Caki2 (cell line): ENCODE results near the gene LYZL2. TPM values are rescaled to one million over a fixed set of nuclear protein-coding genes. Genes with fewer than 3 reads are reported as not detected.
"Not testable (repeated sequence)": the region's sequence is repeated elsewhere in the genome, so short reads cannot be mapped to it uniquely, and the experiment has no call there.

Source experiments
- DNase-seq: peaks from one replicate; pipeline ENCODE4 v3.0.0-alpha.2; 2015; ENCODE audit warnings: low read depth
- in situ Hi-C: cut with HindIII; loops from 2 replicates; pipeline ENCODE4 v1.10.0; 2016; ENCODE audit warnings: low sequenced_read_pairs, low pct_unique_long_range_greater_than_20kb, mixed read lengths
- total RNA-seq: library from RNA; depleted of rRNA; stranded (reverse); fragments of >200 nt; shearing (Covaris generic); gene quantifications from 2 replicates; pipeline ENCODE4 v1.2.3, GENCODE V29; 2014; ENCODE audit warnings: low replicate concordance; rRNA removed

LYZL2 gene
- total RNA-seq: not detected in 2 replicates

DNA sequence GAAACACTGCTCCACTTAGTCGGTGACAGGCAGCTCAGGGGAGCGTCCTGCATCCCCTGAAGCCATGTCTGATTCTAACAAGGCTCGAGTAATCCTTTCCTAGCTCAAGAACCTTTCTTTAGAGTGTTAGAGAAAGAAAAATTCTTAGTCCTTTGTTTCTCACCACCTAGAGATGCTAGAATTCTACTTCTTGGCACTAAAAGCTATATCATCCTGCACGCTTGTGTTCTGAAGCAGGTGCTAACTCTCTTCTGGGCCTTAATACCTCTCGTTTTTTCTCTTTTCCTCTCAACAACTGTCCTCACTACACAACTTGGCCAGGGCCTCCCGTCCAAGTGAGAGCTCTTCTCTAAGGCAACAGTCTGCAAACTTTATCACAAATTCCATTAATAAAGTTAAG lies at the start of gene LYZL2:
Gene LYZL2 (minus strand): TSS at position 101 of the 400 bp plus-strand sequence. CDS start 2,838 bp downstream, outside the sequence.
- DNase-seq: no peak
- in situ Hi-C loops: no loop called here

- DNase-seq, in situ Hi-C loops: not testable (repeated sequence)
Measured at GRCh38 chr10:30677616-30678015, 48.1 kb upstream of the LYZL2 start.

- in situ Hi-C loops: not testable (repeated sequence)
Measured at GRCh38 chr10:30677146-30677545, 47.6 kb upstream of the LYZL2 start.

DNA sequence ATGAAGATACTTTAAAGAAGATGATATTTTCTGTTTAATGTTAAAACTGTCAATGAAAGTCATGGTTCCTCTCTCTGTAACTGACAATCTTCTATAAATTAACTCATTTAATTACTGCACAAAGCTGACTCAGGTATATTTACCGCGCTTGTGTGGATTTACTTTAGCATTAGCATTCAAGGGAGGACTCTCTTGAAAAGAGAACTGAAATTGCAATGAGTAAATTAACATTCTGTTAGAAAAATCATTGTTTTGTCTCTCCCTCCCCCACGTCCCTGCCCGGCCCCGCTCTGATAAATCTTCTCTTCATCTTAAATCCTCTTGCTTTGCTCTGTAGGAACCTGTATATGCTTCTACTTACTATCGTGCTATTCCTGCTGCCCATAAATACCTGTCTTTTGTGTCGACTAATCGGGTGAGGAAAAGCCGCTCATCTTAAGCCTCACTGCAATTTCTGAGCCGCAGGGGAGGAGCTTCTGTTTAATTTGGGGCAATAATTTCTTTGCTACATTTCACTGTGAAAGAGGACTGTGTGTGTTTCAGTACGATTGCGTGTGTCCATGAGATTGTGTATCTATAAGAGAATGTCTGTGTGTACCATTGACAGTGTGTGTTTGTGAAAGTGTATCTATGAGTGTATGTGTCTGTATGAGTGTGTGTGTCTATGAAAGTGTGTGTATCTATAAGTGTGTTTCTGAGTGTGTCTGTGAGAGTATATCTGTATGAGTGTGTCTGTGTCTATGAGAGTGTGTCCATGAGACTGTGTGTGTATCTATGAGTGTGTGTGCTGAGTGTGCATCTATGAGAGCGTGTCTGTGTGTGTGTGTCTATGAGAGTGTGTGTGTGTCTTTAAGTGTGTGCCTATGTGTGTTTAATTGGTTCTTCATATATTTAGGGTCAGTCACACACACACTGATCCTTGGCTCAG lies 46.5 kb upstream of the LYZL2 start:
- DNase-seq: no peak
- in situ Hi-C loops: no loop called here

More at GRCh38 chr10:30677146-30677545, 47.6 kb upstream of the LYZL2 start:
- not testable (repeated sequence) for DNase-seq

DNA sequence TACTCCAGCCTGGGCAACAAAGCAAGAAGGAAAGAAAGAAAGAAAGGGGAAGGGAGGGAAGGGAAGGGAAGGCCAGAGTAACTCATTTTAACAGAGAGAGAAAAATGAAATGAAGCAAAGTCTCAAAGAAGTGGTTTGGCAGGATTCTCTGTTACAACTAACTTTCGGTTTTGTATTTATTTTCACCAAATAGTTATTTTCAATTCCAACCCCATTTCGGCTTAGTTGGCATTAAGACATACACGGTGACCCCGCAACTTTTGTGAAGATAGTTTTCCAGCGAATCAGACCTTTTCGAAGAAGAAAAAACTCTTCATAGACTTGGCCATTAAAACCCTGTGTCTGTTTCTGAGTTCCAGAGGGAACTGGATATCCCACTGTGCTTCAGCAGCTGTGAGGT lies 45.2 kb upstream of the LYZL2 start:
- in situ Hi-C loops: no loop called here
- DNase-seq: no peak

DNA sequence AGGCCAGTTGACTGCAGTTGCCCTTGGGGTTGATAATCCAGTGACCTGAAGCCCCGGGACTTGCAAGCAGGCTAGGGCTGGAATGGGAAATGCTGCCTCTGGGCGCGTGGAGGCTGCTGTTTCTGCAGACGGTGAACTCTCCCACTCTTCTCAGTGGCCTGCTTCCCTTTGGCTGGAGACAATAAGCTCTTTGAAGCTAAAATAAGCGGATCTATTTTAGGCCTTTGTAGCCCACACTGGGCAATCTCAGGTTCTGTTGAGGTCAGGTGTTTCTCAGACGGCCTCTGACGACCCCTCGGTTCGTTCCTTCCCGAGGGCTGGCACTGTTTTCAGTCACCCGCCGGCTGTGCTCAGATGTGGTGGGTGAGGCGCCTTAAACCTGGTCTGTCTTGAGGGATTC lies 43.7 kb upstream of the LYZL2 start:
- in situ Hi-C loops, DNase-seq: not testable (repeated sequence)

DNA sequence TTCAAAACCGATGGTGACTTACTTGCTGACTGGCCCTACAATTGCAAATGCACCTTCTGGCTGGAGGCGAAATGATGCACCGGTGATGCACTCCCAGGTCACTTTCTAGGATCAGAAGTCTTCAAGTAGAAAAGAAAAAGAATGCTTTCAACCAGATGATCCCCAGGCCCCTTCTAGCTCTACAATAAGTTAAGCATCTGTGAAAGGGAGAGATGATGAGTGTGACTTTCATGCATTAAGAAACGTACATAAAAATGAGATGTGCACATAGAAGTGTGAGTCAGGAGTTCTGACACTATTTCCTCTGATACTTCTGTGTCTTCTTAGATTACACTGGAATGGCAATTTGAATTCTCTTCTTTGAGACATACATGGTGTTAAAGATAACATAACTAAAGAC lies 42.8 kb upstream of the LYZL2 start:
- DNase-seq, in situ Hi-C loops: not testable (repeated sequence)

GRCh38 chr10:30671026-30671616 lies 41.6 kb upstream of the LYZL2 start:
- in situ Hi-C loops: no loop called here
- DNase-seq: peak; percentile 64

GRCh38 chr10:30667982-30668381 lies 38.4 kb upstream of the LYZL2 start:
- DNase-seq: not testable (repeated sequence)

DNA sequence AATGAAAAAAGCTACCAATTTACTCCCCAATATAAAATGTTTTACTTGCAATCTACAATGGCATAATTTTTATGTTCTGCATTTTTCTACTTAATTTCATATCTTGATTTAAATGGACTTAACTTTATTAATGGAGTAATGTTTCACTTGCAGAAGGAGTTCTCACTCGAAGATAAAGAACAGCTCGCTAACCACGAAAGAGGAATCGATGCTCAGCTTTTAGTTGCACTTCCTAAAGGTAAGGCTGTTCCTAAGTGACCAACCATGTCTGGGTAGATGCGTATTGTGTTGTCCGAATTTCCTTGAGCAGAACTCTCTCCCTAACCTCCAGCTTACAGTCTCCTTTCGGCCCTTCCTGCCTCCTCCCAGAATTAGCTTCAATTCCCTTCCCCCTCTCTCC lies 33.9 kb upstream of the LYZL2 start:
- in situ Hi-C loops, DNase-seq: not testable (repeated sequence)

More at GRCh38 chr10:30667982-30668381, 38.4 kb upstream of the LYZL2 start:
- in situ Hi-C loops: not testable (repeated sequence)

GRCh38 chr10:30662814-30663213 lies 33.3 kb upstream of the LYZL2 start:
- DNase-seq: no peak
- in situ Hi-C loops: no loop called here

GRCh38 chr10:30660314-30660713 lies 30.8 kb upstream of the LYZL2 start:
- DNase-seq, in situ Hi-C loops: not testable (repeated sequence)

DNA sequence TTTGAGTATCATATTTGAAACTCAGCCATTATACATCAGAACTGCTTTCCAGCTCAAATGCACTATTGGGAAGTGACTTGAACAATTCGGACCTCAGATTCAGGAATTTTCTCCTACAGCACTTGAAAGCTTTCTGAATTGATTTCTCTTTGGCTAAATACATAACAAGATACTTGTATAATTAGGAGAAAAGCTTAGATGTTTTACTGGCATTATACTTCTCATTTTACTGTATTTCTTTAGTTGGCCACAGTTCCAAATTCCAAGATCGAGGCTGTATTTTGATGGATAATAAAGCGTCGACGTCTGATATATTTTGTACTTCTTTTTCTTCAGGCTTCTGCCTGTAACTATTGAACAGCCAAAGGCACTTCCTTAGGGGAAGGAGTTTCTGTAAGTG lies 26.7 kb upstream of the LYZL2 start:
- DNase-seq: no peak
- in situ Hi-C loops: no loop called here

DNA sequence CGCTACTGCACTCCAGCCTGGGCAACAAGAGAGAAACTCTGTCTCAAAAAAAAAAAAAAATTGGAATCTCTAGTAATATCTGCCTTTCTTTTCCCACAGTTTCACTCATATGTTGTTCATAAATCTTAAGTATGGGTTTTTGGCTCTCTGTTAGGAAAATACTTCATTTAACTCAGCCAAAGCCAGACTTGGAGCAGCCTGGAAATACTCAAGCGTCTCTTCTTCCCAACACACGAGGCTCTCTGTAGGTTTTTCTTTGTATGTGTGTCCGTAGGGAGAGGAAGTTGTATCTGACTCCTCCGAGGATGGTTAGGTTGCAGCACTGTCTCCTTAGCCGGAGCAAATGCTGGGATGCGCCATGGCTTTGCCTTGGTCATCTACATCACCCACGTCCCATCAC lies 25.4 kb upstream of the LYZL2 start:
- in situ Hi-C loops, DNase-seq: not testable (repeated sequence)

DNA sequence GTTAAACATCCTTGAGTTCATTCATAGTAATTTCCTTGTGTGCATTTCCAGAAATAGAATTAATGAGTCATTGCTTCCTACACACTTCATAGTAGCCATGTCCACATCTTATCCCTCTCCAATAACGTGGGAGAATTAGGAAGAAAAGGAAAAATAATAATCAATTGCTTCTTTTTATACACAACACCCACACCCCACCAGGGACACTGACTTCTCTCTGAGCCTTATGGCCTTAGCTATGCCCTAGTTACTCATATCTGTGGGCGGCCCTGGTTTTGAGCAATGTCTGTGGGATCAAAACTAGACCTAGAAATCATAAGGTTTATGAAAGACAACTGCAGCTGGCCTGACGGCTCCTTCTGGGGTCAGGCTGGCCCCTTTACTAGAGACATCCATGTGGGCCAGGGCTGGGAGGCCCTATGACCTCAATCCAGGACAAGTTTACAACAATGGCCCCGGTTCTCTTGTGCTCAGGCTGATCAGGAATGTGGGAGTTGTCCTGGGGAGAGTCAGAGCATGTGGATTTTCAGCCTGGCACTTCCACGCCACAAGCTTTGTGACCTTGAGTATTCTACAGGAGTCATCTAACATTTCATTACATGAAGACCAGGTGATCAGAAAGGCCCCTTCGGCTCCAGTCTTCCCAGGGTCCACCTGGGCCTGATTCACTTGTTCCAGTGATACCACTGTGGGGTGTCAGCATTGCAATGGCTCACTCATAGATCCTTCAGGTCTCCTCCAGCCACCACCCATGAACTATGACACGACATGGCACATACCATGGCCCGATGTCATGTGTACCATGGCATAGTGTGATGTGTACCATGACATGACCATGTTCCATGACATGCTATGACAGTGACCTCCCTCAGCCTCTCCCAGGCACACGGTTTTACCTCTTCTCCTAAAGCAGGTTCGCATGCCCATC lies 22.2 kb upstream of the LYZL2 start:
- in situ Hi-C loops, DNase-seq: not testable (repeated sequence)

GRCh38 chr10:30647089-30647488 lies 17.5 kb upstream of the LYZL2 start:
- in situ Hi-C loops: no loop called here
- no peak for DNase-seq

- in situ Hi-C loops: no loop called here
- no peak for DNase-seq
Measured at GRCh38 chr10:30645340-30645827, 15.8 kb upstream of the LYZL2 start.

GRCh38 chr10:30644408-30644861 lies 14.9 kb upstream of the LYZL2 start:
- in situ Hi-C loops, DNase-seq: not testable (repeated sequence)
